Right lung (tissue), 5 donors: ENCODE results near the gene PCNX4. TPM values are rescaled to one million over a fixed set of nuclear protein-coding genes. Genes with fewer than 3 reads are reported as not detected.

ENCODE experiments used
- DNase-seq, 2 donors: peaks; one replicate each; pipeline ENCODE4 v3.0.0-alpha.2; 2013
- polyA plus RNA-seq, 5 donors: library from polyadenylated mRNA; unstranded; fragments of 120-200 nt; gene quantifications; one replicate each; pipeline versions ENCODE4 v1.2.1 to v1.2.3, GENCODE V29; 2013; ENCODE audit warnings: inconsistent platforms in 1 of 5, low replicate concordance in 1 of 5; ENCODE audit not compliant: insufficient read length in 5 of 5, insufficient read depth in 1 of 5

Gene PCNX4
- polyA plus RNA-seq, 5 donors = 84.2 to 139 (median 113) TPM

GRCh38 chr14:60170948-60171347 is 79.2 kb downstream of the PCNX4 start:
- no peak for DNase-seq

GRCh38 chr14:60171690-60172089 is 80.0 kb downstream of the PCNX4 start:
- no peak for DNase-seq

GRCh38 chr14:60174352-60175254 is 82.9 kb downstream of the PCNX4 start:
- DNase-seq = no peak

- DNase-seq = no peak
These were observed 83.7 kb downstream of the PCNX4 start for GRCh38 chr14:60175255-60175902.

- no peak for DNase-seq
These were observed 86.4 kb downstream of the PCNX4 start for GRCh38 chr14:60178164-60178563.

- no peak for DNase-seq
These were observed 87.1 kb downstream of the PCNX4 start for GRCh38 chr14:60178820-60179219.

GRCh38 chr14:60179431-60179869 is 87.7 kb downstream of the PCNX4 start:
- DNase-seq = no peak

GRCh38 chr14:60183138-60183537 is 91.4 kb downstream of the PCNX4 start:
- DNase-seq = no peak

- DNase-seq = no peak
These were observed 92.0 kb downstream of the PCNX4 start for GRCh38 chr14:60183741-60184140.

- peak; percentile 47 to 72 for DNase-seq
These were observed 92.6 kb downstream of the PCNX4 start for GRCh38 chr14:60184146-60184904.

GRCh38 chr14:60184905-60185555 is 93.3 kb downstream of the PCNX4 start:
- DNase-seq = no peak

GRCh38 chr14:60188115-60188514 is 96.4 kb downstream of the PCNX4 start:
- no peak for DNase-seq

GRCh38 chr14:60188696-60189095 is 97.0 kb downstream of the PCNX4 start:
- no peak for DNase-seq

GRCh38 chr14:60189923-60190840 is 98.5 kb downstream of the PCNX4 start:
- no peak for DNase-seq

- no peak for DNase-seq
These were observed 103.6 kb downstream of the PCNX4 start for GRCh38 chr14:60195179-60195810.

GRCh38 chr14:60196291-60196690 is 104.6 kb downstream of the PCNX4 start:
- DNase-seq = no peak

- no peak for DNase-seq
These were observed 106.0 kb downstream of the PCNX4 start for GRCh38 chr14:60197629-60198303.

GRCh38 chr14:60199321-60199720 is 107.6 kb downstream of the PCNX4 start:
- DNase-seq = no peak

GRCh38 chr14:60204104-60204842 is 112.5 kb downstream of the PCNX4 start:
- DNase-seq = no peak
